Adrenal gland (tissue), 5 donors: ENCODE results near the gene DCUN1D4.

Source experiments
- POLR2A ChIP-seq, 2 donors: fragments of 450-650 bp; IDR thresholded peaks; one replicate each; pipeline ENCODE4 v1.6.1; 2017; ENCODE audit warnings: antibody characterized with exemption in 2 of 2, mild to moderate bottlenecking in 2 of 2, moderate library complexity in 1 of 2
- TF ChIP-seq, protein P1 (sequence below), 6 experiments: fragments of 450-650 bp in 4 of 6; fragments of 200-600 bp in 2 of 6; sonication (generic) in 1 of 6; IDR thresholded peaks; 1 replicate in 5 of 6; 2 replicates in 1 of 6; pipeline versions ENCODE4 v1.5.1 to v1.8.0; 2016 to 2021; ENCODE audit warnings: antibody characterized with exemption in 6 of 6, mild to moderate bottlenecking in 2 of 6, moderate library complexity in 1 of 6
- donor health status: DM: no; HTN: no; CAD: no.

DNA sequence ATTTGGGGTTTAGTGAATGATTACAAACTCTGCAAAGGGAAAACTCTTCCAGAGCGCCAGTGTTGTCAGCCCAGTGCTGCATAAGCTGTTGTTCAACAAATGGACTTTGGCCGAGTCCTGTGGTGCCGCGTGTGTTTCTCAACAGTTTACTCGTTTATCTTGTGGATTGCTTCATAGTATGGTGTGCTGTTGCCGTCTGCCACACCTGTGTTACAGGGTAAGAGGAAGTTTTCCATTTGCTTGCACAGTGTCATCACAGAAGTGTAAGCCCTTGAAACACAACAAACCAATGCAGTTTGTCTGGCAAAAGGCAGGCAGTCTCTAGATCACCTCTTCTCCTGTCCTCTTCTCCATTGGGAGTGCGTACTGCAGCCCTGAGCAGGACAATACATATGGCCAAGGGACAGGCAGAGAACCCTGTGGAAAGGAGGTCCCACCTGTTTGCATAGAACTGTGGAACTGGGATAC is 66.3 kb downstream of the DCUN1D4 start:
- TF ChIP-seq, protein P1, sequence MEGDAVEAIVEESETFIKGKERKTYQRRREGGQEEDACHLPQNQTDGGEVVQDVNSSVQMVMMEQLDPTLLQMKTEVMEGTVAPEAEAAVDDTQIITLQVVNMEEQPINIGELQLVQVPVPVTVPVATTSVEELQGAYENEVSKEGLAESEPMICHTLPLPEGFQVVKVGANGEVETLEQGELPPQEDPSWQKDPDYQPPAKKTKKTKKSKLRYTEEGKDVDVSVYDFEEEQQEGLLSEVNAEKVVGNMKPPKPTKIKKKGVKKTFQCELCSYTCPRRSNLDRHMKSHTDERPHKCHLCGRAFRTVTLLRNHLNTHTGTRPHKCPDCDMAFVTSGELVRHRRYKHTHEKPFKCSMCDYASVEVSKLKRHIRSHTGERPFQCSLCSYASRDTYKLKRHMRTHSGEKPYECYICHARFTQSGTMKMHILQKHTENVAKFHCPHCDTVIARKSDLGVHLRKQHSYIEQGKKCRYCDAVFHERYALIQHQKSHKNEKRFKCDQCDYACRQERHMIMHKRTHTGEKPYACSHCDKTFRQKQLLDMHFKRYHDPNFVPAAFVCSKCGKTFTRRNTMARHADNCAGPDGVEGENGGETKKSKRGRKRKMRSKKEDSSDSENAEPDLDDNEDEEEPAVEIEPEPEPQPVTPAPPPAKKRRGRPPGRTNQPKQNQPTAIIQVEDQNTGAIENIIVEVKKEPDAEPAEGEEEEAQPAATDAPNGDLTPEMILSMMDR (IDR thresholded peaks at IDR 0.05) = no peak
- TF ChIP-seq POLR2A (IDR thresholded peaks at IDR 0.05) = no peak
